A673 (cell line): ENCODE data around the gene SNRPA1.

Source experiments
- CTCF ChIP-seq: fragments of 300-800, 200-600 bp; sonication (generic); conservative IDR thresholded peaks from 2 replicates; pipeline ENCODE4 v1.5.1; 2017; ENCODE audit warnings: low read depth, mild to moderate bottlenecking, antibody characterized with exemption, low read length, moderate library complexity, mixed read lengths
- EZH2 ChIP-seq: fragments of 200-600 bp; sonication (generic); IDR thresholded peaks from 2 replicates; pipeline ENCODE4 v1.6.1; 2017; ENCODE audit warnings: borderline replicate concordance, low read depth, mild to moderate bottlenecking, mixed read lengths, antibody characterized with exemption, low read length; ENCODE audit not compliant: poor library complexity, severe bottlenecking

- no peak for TF ChIP-seq CTCF
- TF ChIP-seq EZH2, result no peak
These were observed 42.9 kb upstream of the SNRPA1 start for GRCh38 chr15:101337976-101338375.
